Measurements from ENCODE around the gene INSYN1. TPM values are rescaled to one million over a fixed set of nuclear protein-coding genes. Genes with fewer than 3 reads are reported as not detected.

INSYN1 gene
- total and polyA plus RNA-seq, 2 donors (not counting 3 experiments of a cell fraction or from before 2014, with no cell fraction given), result 0.18 to 0.58 TPM

DNA sequence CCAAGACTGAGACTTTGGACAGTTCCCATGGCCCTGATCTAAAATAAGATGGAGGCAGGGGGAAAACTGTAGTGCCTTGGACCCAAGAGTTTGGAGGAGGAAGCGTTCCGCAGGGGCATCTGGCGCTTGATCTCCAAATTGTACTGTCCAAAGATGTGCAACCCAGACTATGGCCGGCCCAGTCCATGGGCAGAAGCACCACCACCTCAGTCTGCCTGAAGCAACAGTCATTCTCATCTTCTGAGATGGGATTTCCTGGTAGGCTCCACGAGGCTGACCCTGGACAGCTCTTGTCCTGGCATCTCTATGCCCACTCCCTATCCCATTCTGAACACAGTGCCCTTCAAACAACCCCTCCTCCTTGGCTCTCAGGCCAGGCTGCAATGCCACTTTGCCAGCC, 3.6 kb downstream of the INSYN1 start:
- H3K27me3 ChIP-seq (ENCODE audit: control insufficient read depth in 2 of 2, insufficient read depth in 2 of 2, low read length in 2 of 2), result peaks cover 27 to 34% of the 10 kb centered on the region in 2 experiments

More for the DNA sequence above, 3.6 kb downstream of the INSYN1 start:
- DNase-seq (ENCODE audit: low read depth, low spot score) (no peak), FAIRE-seq (no peak)
- ChIA-PET CTCF (no interaction called here), POLR2A (no interaction called here)
- no peak overlapping the region for H2AFZ ChIP-seq (ENCODE audit: low read depth, low read length)
- no peaks in the 10 kb centered on the region for H3K79me2 ChIP-seq (ENCODE audit: control insufficient read depth, insufficient read depth, low read length)
- H3K36me3 ChIP-seq (ENCODE audit: control insufficient read depth in 2 of 2, extremely low read depth in 1 of 2, insufficient read depth in 2 of 2, low read length in 2 of 2), result no peaks in the 10 kb centered on the region
- no peak overlapping the region for H3K27ac ChIP-seq (ENCODE audit: insufficient read depth, low read depth, low read length)
- H4K20me1 ChIP-seq (replicated peaks; ENCODE audit: control insufficient read depth, extremely low read depth, insufficient read depth, low read length), result no peaks in the 10 kb centered on the region
- H3K9ac ChIP-seq (replicated peaks; ENCODE audit: extremely low read depth, insufficient read depth, low read length), result no peak overlapping the region
- no peaks in the 10 kb centered on the region for H3K9me3 ChIP-seq (replicated peaks; ENCODE audit: control insufficient read depth, insufficient read depth, low read length)
- no peak overlapping the region for H3K4me2 ChIP-seq (ENCODE audit: insufficient read depth, low read length)
- TF ChIP-seq, protein P1, sequence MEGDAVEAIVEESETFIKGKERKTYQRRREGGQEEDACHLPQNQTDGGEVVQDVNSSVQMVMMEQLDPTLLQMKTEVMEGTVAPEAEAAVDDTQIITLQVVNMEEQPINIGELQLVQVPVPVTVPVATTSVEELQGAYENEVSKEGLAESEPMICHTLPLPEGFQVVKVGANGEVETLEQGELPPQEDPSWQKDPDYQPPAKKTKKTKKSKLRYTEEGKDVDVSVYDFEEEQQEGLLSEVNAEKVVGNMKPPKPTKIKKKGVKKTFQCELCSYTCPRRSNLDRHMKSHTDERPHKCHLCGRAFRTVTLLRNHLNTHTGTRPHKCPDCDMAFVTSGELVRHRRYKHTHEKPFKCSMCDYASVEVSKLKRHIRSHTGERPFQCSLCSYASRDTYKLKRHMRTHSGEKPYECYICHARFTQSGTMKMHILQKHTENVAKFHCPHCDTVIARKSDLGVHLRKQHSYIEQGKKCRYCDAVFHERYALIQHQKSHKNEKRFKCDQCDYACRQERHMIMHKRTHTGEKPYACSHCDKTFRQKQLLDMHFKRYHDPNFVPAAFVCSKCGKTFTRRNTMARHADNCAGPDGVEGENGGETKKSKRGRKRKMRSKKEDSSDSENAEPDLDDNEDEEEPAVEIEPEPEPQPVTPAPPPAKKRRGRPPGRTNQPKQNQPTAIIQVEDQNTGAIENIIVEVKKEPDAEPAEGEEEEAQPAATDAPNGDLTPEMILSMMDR (IDR thresholded peaks at IDR 0.05; ENCODE audit: extremely low read depth in 1 of 2, insufficient read depth in 1 of 2, low read depth in 1 of 2, low read length in 2 of 2), result no peak
- TF ChIP-seq POLR2AphosphoS5 (IDR thresholded peaks at IDR 0.05; ENCODE audit: insufficient read depth, low read depth, low read length) (no peak), MAX (IDR thresholded peaks at IDR 0.05; ENCODE audit: insufficient read depth, insufficient read length) (no peak), GATA2 (IDR thresholded peaks at IDR 0.05; ENCODE audit: insufficient read depth, insufficient read length, low read depth, low read length) (no peak), FOS (IDR thresholded peaks at IDR 0.05; ENCODE audit: borderline replicate concordance, insufficient read depth, low read length) (no peak), MYC (IDR thresholded peaks at IDR 0.05; ENCODE audit: low read depth, low read length) (no peak), POLR2A (IDR thresholded peaks at IDR 0.05; ENCODE audit: low read depth, low read length) (no peak), EZH2 (IDR thresholded peaks at IDR 0.05; ENCODE audit: borderline replicate concordance, low read depth, low read length, severe bottlenecking) (no peak), JUN (IDR thresholded peaks at IDR 0.05; ENCODE audit: borderline replicate concordance, insufficient read depth, insufficient read length, low read depth) (no peak)
- H3K9me1 ChIP-seq (replicated peaks; ENCODE audit: control insufficient read depth, extremely low read depth, insufficient read depth, low read length), result no peaks in the 10 kb centered on the region
- dilution Hi-C loops (cut with MboI; ENCODE audit: extremely low pct_ligation_motif_present, low sequenced_read_pairs) (no loop called here), intact Hi-C loops (cut with micrococcal nuclease) (no loop called here)
- no peaks in the 10 kb centered on the region for H3K4me1 ChIP-seq (ENCODE audit: control insufficient read depth, extremely low read depth, insufficient read depth, low read length)
- no peak overlapping the region for H3K4me3 ChIP-seq (replicated peaks in 1 of 3; ENCODE audit: insufficient read depth in 1 of 3, low read depth in 1 of 3, low read length in 3 of 3)
- no TSS peak for BruUV-seq (replicated peaks)

Data from endothelial cell of umbilical vein (primary cell).